ENCODE data around the gene FBRSL1. TPM values are rescaled to one million over a fixed set of nuclear protein-coding genes. Genes with fewer than 3 reads are reported as not detected.

The FBRSL1 gene
- total and polyA plus RNA-seq, 9 of the 15 experiments (the other 6 are each of a cell fraction or from before 2014, with no cell fraction given), result 0.24 to 129 (median 7.3) TPM

DNA sequence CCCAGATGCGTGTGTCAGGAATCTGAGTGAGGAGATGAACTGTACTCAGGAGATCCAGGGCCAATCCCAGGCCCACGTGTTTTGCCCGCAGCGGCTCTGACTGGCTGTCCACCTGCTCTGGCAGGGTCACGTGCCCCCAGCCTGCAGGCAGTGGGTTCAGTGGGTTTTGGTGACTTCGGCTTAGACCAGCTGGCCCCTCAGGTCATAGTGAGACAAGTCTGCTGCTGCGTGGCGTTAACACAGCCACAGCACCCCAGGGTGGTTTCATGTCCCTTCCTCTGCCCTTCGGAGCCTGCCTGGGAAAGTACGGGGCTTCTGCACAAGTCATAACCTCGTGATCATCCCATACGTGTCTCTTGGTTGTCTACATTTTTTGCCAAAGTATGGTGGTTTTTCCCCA, 2.6 kb downstream of the FBRSL1 start:
- H3K27ac ChIP-seq (ENCODE audit: extremely low read depth, low read depth, low read length), result no peak overlapping the region
- peaks cover 69% of the 10 kb centered on the region for H4K20me1 ChIP-seq (replicated peaks; ENCODE audit: control insufficient read depth, insufficient read depth, low read length)
- WGBS (ENCODE audit: insufficient coverage, low coverage, missing lambda C conversion rate), result 91% methylated on average over 12 of the region's 12 CpGs
- CTCF ChIA-PET (ENCODE audit: low intra/inter-chr PET ratio), result no interaction called here
- ATAC-seq, result no peak
- TF ChIP-seq CREB3L1 (IDR thresholded peaks at IDR 0.05; ENCODE audit: borderline replicate concordance, low read depth) (no peak), ZFX (CRISPR knock-in tag; IDR thresholded peaks at IDR 0.05) (no peak), HDGF (IDR thresholded peaks at IDR 0.05) (no peak), NCOA4 (IDR thresholded peaks at IDR 0.05; ENCODE audit: partially characterized antibody) (no peak), MTF1 (CRISPR knock-in tag; IDR thresholded peaks at IDR 0.05; ENCODE audit: borderline replicate concordance) (no peak), XRCC3 (IDR thresholded peaks at IDR 0.05) (no peak), MITF (IDR thresholded peaks at IDR 0.05) (no peak)
- TF ChIP-seq, protein P1, sequence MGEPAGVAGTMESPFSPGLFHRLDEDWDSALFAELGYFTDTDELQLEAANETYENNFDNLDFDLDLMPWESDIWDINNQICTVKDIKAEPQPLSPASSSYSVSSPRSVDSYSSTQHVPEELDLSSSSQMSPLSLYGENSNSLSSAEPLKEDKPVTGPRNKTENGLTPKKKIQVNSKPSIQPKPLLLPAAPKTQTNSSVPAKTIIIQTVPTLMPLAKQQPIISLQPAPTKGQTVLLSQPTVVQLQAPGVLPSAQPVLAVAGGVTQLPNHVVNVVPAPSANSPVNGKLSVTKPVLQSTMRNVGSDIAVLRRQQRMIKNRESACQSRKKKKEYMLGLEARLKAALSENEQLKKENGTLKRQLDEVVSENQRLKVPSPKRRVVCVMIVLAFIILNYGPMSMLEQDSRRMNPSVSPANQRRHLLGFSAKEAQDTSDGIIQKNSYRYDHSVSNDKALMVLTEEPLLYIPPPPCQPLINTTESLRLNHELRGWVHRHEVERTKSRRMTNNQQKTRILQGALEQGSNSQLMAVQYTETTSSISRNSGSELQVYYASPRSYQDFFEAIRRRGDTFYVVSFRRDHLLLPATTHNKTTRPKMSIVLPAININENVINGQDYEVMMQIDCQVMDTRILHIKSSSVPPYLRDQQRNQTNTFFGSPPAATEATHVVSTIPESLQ (CRISPR knock-in tag; IDR thresholded peaks at IDR 0.05), result no peak
- H3K4me2 ChIP-seq (ENCODE audit: insufficient read depth, low read length), result no peak overlapping the region
- intact Hi-C loops (cut with micrococcal nuclease) (no loop called here), in situ Hi-C loops (cut with MboI) (no loop called here)
- H3K4me1 ChIP-seq (replicated peaks in 1 of 2; ENCODE audit: control insufficient read depth in 2 of 2, insufficient read depth in 2 of 2, low read length in 2 of 2), result peaks cover 45 to 86% of the 10 kb centered on the region in 2 experiments
- H3K4me3 ChIP-seq, result no peak overlapping the region
- peaks cover 72% of the 10 kb centered on the region for H3K79me2 ChIP-seq (ENCODE audit: control insufficient read depth, insufficient read depth, low read length)
- H3K36me3 ChIP-seq (ENCODE audit: control insufficient read depth, insufficient read depth, low read length), result peaks cover 33% of the 10 kb centered on the region; the same call in 2 of the 3 replicates
- no peaks in the 10 kb centered on the region for H3K27me3 ChIP-seq (ENCODE audit: control insufficient read depth in 2 of 2, insufficient read depth in 2 of 2, low read length in 2 of 2)
- FAIRE-seq, result no peak
- H3K9ac ChIP-seq (ENCODE audit: insufficient read depth in 1 of 2, low read depth in 2 of 2, low read length in 2 of 2), result peak overlapping the region in 1 of 2 experiments; percentile 95; a peak in 2 of 4 replicates
- peaks cover 30% of the 10 kb centered on the region for H3K9me1 ChIP-seq (ENCODE audit: control insufficient read depth, insufficient read depth, low read length)
- no peaks in the 10 kb centered on the region for H3K9me3 ChIP-seq (replicated peaks; ENCODE audit: control insufficient read depth, insufficient read depth, low read depth, low read length)
- POLR2A ChIA-PET, result interaction anchor here (1.7 to 2.3 kb wide), 2 partner anchors 12 to 14 kb away, joined by 5 to 7 read pairs; no protein-coding TSS in a partner anchor
- no TSS peak for BruUV-seq (replicated peaks)
- H2AFZ ChIP-seq (ENCODE audit: low read depth, low read length), result no peak overlapping the region
- no peak for DNase-seq (ENCODE audit: extremely low read depth in 1 of 4, low spot score in 3 of 4)
